Measurements from ENCODE around the gene LEKR1.

LEKR1 gene

DNA sequence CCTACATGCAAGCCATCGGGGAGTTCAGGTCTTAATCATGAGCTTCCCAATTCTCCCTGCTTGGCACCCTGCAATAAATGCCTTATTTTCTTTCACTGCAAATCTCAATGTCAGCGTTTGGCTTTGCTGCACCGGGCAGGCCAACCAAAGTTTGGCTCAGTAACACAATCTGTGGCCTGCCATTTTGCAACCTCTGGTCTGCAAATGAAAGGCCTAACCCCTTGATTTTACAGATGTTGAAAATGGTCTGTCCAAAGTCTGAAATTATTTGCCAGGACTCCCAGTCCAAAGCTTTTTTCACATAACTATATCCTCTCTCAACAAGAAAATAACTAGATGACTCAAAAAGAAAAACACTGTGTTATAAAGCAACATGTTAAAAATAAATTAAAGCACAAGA, 34.0 kb upstream of the LEKR1 start:
- POLR2A ChIA-PET, result no interaction called here
- CTCF ChIA-PET, result no interaction called here
- TF ChIP-seq GLIS2 (tag by site-specific recombination; IDR thresholded peaks at IDR 0.05) (no peak), ZNF830 (tag by site-specific recombination; IDR thresholded peaks at IDR 0.05; ENCODE audit: low read depth) (no peak), ZBTB1 (tag by site-specific recombination; IDR thresholded peaks at IDR 0.05) (no peak), ZNF548 (tag by site-specific recombination; IDR thresholded peaks at IDR 0.05) (no peak), ZNF132 (tag by site-specific recombination; IDR thresholded peaks at IDR 0.05; ENCODE audit: borderline replicate concordance) (no peak), ZNF19 (tag by site-specific recombination; IDR thresholded peaks at IDR 0.05; ENCODE audit: low read depth) (no peak), ZNF311 (tag by site-specific recombination; IDR thresholded peaks at IDR 0.05; ENCODE audit: borderline replicate concordance) (no peak), ZNF211 (tag by site-specific recombination; IDR thresholded peaks at IDR 0.05; ENCODE audit: low read depth) (no peak), ZSCAN30 (tag by site-specific recombination; IDR thresholded peaks at IDR 0.05) (no peak), ZNF248 (tag by site-specific recombination; IDR thresholded peaks at IDR 0.05) (no peak), ZNF398 (tag by site-specific recombination; IDR thresholded peaks at IDR 0.05) (no peak), MEIS1 (CRISPR knock-in tag; IDR thresholded peaks at IDR 0.05; ENCODE audit: borderline replicate concordance) (no peak), ZFHX2 (tag by site-specific recombination; conservative IDR thresholded peaks at IDR 0.05) (no peak)
- TF ChIP-seq, protein P1, sequence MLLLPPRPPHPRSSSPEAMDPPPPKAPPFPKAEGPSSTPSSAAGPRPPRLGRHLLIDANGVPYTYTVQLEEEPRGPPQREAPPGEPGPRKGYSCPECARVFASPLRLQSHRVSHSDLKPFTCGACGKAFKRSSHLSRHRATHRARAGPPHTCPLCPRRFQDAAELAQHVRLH (tag by site-specific recombination; IDR thresholded peaks at IDR 0.05), result no peak
- no peaks in the 10 kb centered on the region for H3K36me3 ChIP-seq (ENCODE audit: control insufficient read depth in 2 of 2, insufficient read depth in 1 of 2, low read length in 2 of 2)
- H3K9me3 ChIP-seq (ENCODE audit: control insufficient read depth, insufficient read depth, low read depth, low read length), result no peaks in the 10 kb centered on the region
- no peak overlapping the region for H3K27ac ChIP-seq (ENCODE audit: extremely low read depth, low read depth, low read length)
- no peaks in the 10 kb centered on the region for H3K4me1 ChIP-seq (ENCODE audit: control insufficient read depth, insufficient read depth, low read length)
- no peak overlapping the region for H3K4me3 ChIP-seq (ENCODE audit: low read depth, low read length)

DNA sequence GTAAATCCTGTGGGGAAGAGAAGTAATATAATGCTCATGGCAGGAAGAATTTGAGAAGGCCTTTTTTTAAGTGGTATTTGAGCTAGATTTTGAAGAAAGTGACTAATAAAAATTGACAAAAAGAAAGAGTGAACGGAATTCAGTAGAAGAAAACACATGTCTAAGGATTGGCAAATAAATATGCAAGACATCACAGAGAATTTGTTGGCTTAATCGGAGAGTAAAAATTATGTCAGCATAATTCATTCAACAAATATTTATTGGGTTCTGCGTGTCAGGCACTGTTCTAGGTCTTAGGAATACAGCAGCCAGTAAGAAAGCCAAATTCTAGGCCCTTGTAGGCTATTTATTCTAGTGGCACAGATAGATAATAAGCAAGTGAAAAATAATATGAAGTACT, 33.6 kb upstream of the LEKR1 start:
- no peaks in the 10 kb centered on the region for H3K4me1 ChIP-seq (ENCODE audit: control insufficient read depth, insufficient read depth, low read length)
- H3K27ac ChIP-seq (ENCODE audit: extremely low read depth, low read depth, low read length), result no peak overlapping the region
- ChIA-PET POLR2A (no interaction called here), CTCF (no interaction called here)
- no peak overlapping the region for H3K4me3 ChIP-seq (ENCODE audit: low read depth, low read length)
- no peaks in the 10 kb centered on the region for H3K36me3 ChIP-seq (ENCODE audit: control insufficient read depth in 2 of 2, insufficient read depth in 1 of 2, low read length in 2 of 2)
- no peaks in the 10 kb centered on the region for H3K9me3 ChIP-seq (ENCODE audit: control insufficient read depth, insufficient read depth, low read depth, low read length)
- TF ChIP-seq ZBTB10 (tag by site-specific recombination; IDR thresholded peaks at IDR 0.05), result no peak
- no peak for TF ChIP-seq WT1 (tag by site-specific recombination; IDR thresholded peaks at IDR 0.05)
- no peak for TF ChIP-seq SETDB1 (IDR thresholded peaks at IDR 0.05; ENCODE audit: insufficient read length, low read length)
- TF ChIP-seq ZNF529 (tag by site-specific recombination; IDR thresholded peaks at IDR 0.05; ENCODE audit: insufficient replicate concordance), result no peak
- TF ChIP-seq ZNF629 (tag by site-specific recombination; IDR thresholded peaks at IDR 0.05), result no peak
- TF ChIP-seq ZNF777 (tag by site-specific recombination; IDR thresholded peaks at IDR 0.05; ENCODE audit: borderline replicate concordance), result no peak
- TF ChIP-seq ZNF544 (tag by site-specific recombination; IDR thresholded peaks at IDR 0.05), result no peak
- no peak for TF ChIP-seq ZSCAN30 (tag by site-specific recombination; IDR thresholded peaks at IDR 0.05)
